Neural cell (in vitro differentiated cells): Measurements from ENCODE around the gene LSAMP. TPM values are rescaled to one million over a fixed set of nuclear protein-coding genes. Genes with fewer than 3 reads are reported as not detected.

Experiments
- H2AFZ ChIP-seq: fragments of 200-600, 300-800 bp; sonication (generic), shearing (Covaris generic); 2 replicates; pipeline ENCODE4 v1.6.0; 2014; ENCODE audit warnings: low read depth, mild to moderate bottlenecking, antibody characterized with exemption, low read length, moderate library complexity
- H3F3A ChIP-seq: fragments of 200-600 bp; shearing (Covaris generic); 2 replicates; pipeline ENCODE4 v1.6.1; 2016; ENCODE audit warnings: mild to moderate bottlenecking, moderate library complexity, mixed read lengths, antibody characterized with exemption, low read length; ENCODE audit not compliant: insufficient read depth, poor library complexity, severe bottlenecking
- H3K27ac ChIP-seq: fragments of 200-600, 300-800 bp; sonication (generic), shearing (Covaris generic); 2 replicates; pipeline ENCODE4 v1.5.1; 2014; ENCODE audit warnings: mild to moderate bottlenecking, low read length, moderate library complexity
- H3K27me3 ChIP-seq: fragments of 300-800, 200-600 bp; sonication (generic), shearing (Covaris generic); 2 replicates; pipeline ENCODE4 v1.6.0; 2014; ENCODE audit warnings: mild to moderate bottlenecking, low read depth, low read length, moderate library complexity; ENCODE audit not compliant: insufficient read depth
- H3K36me3 ChIP-seq: fragments of 300-800, 200-600 bp; sonication (generic), shearing (Covaris generic); 2 replicates; pipeline ENCODE4 v1.5.1; 2014; ENCODE audit warnings: mild to moderate bottlenecking, antibody characterized with exemption, low read length, moderate library complexity; ENCODE audit not compliant: insufficient read depth
- H3K4me2 ChIP-seq: fragments of 300-800, 200-600 bp; sonication (generic), shearing (Covaris generic); 2 replicates; pipeline ENCODE4 v1.6.0; 2014; ENCODE audit warnings: mild to moderate bottlenecking, low read length
- H3K4me3 ChIP-seq: fragments of 300-800, 200-600 bp; sonication (generic), shearing (Covaris generic); 2 replicates; pipeline ENCODE4 v1.5.1; 2014; ENCODE audit warnings: mild to moderate bottlenecking, low read length, moderate library complexity
- H3K79me2 ChIP-seq: fragments of 200-600 bp; shearing (Covaris generic); replicated peaks from 2 replicates; pipeline ENCODE4 v1.6.0; 2014; ENCODE audit warnings: mild to moderate bottlenecking, low read length, moderate library complexity; ENCODE audit not compliant: insufficient read depth
- H3K9ac ChIP-seq: fragments of 300-800, 200-600 bp; sonication (generic), shearing (Covaris generic); 2 replicates; pipeline ENCODE4 v1.6.1; 2016; ENCODE audit warnings: mild to moderate bottlenecking, low read length, mixed read lengths
- H3K9me2 ChIP-seq: fragments of 200-600 bp; shearing (Covaris generic); 2 replicates; pipeline ENCODE4 v1.6.1; 2016; ENCODE audit warnings: mild to moderate bottlenecking, low read length, mixed read lengths; ENCODE audit not compliant: insufficient read depth
- H3K9me3 ChIP-seq: fragments of 200-600, 300-800 bp; sonication (generic), shearing (Covaris generic); 2 replicates; pipeline ENCODE4 v1.6.1; 2016; ENCODE audit warnings: mild to moderate bottlenecking, mixed run types, low read length, moderate library complexity, mixed read lengths
- H4K20me1 ChIP-seq: fragments of 200-600 bp; shearing (Covaris generic); 2 replicates; pipeline ENCODE4 v1.6.1; 2016; ENCODE audit warnings: mild to moderate bottlenecking, mixed run types; ENCODE audit not compliant: insufficient read depth
- EP300 ChIP-seq: fragments of 450-650 bp; conservative IDR thresholded peaks from 2 replicates; pipeline ENCODE4 v1.6.1; 2014; ENCODE audit warnings: antibody characterized with exemption, mild to moderate bottlenecking, moderate library complexity; ENCODE audit not compliant: poor library complexity, severe bottlenecking
- EZH2 ChIP-seq: fragments of 200-600, 300-800 bp; shearing (Covaris generic), sonication (generic); IDR thresholded peaks from 2 replicates; pipeline ENCODE4 v1.6.1; 2014; ENCODE audit warnings: antibody characterized with exemption, low read length, borderline replicate concordance, mild to moderate bottlenecking; ENCODE audit not compliant: insufficient read depth, poor library complexity, severe bottlenecking
- MXI1 ChIP-seq: fragments of 450-650 bp; conservative IDR thresholded peaks from 2 replicates; pipeline ENCODE4 v1.6.1; 2014; ENCODE audit warnings: antibody characterized with exemption, mild to moderate bottlenecking; ENCODE audit not compliant: poor library complexity, severe bottlenecking
- POLR2AphosphoS5 ChIP-seq: IDR thresholded peaks from 2 replicates; pipeline ENCODE4 v1.6.1; 2012
- RAD21 ChIP-seq: fragments of 450-650 bp; conservative IDR thresholded peaks from 2 replicates; pipeline ENCODE4 v1.6.1; 2014; ENCODE audit warnings: antibody characterized with exemption, mild to moderate bottlenecking, moderate library complexity
- SMC3 ChIP-seq: fragments of 450-650 bp; conservative IDR thresholded peaks from 2 replicates; pipeline ENCODE4 v1.6.1; 2014; ENCODE audit warnings: antibody characterized with exemption, mild to moderate bottlenecking, moderate library complexity; ENCODE audit not compliant: poor library complexity
- TAF1 ChIP-seq: IDR thresholded peaks from 2 replicates; pipeline ENCODE4 v1.6.1; 2012; ENCODE audit warnings: low read depth
- polyA plus RNA-seq: library from polyadenylated mRNA; depleted of rRNA; stranded (reverse); fragments of >200 nt; gene quantifications from 2 replicates; pipeline ENCODE4 v1.2.3, GENCODE V29; 2014
- TF ChIP-seq, protein P1 (sequence below): IDR thresholded peaks from 2 replicates; pipeline ENCODE4 v1.6.1; 2012; ENCODE audit warnings: borderline replicate concordance
- TF ChIP-seq, protein P2 (sequence below): fragments of 450-650 bp; IDR thresholded peaks from 2 replicates; pipeline ENCODE4 v1.5.1; 2014; ENCODE audit warnings: antibody characterized with exemption, mild to moderate bottlenecking, moderate library complexity; ENCODE audit not compliant: poor library complexity, severe bottlenecking

Gene LSAMP
- polyA plus RNA-seq, 1 donor from 2014 or later, result 93.6 TPM

DNA sequence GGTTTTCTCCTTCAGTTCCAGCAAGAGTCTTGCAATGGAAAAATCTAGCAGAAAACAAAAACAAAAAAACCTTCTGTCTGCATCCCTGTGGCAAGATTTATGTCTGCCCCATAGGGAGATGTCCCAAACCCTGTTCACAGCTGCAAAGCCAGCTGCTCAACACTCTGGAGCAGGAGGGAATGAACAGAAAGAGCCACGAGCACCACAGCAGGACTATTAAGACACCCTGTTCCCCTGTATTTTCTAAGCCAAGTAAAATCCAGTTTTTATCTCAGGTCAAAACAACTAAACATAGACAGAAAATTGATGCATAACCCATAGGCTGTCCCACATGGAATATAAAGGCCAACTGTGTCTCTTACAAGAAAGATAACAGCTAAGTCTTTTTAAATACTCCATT, 357.9 kb downstream of the LSAMP start:
- H3F3A ChIP-seq, result no peaks in the 10 kb centered on the region

GRCh38 chr3:116084999-116085791, 360.1 kb downstream of the LSAMP start:
- H3F3A ChIP-seq, result no peaks in the 10 kb centered on the region
- H3K9me3 ChIP-seq, result no peaks in the 10 kb centered on the region
- no peaks in the 10 kb centered on the region for H3K9me2 ChIP-seq
- H3K4me3 ChIP-seq, result no peak overlapping the region
- no peaks in the 10 kb centered on the region for H4K20me1 ChIP-seq
- H3K27me3 ChIP-seq, result no peaks in the 10 kb centered on the region
- no peak overlapping the region for H3K4me2 ChIP-seq
- no peak overlapping the region for H3K9ac ChIP-seq
- TF ChIP-seq SMC3 (no peak), EP300 (no peak), MXI1 (no peak), RAD21 (no peak), EZH2 (no peak), POLR2AphosphoS5 (no peak), TAF1 (no peak)
- TF ChIP-seq, protein P1, sequence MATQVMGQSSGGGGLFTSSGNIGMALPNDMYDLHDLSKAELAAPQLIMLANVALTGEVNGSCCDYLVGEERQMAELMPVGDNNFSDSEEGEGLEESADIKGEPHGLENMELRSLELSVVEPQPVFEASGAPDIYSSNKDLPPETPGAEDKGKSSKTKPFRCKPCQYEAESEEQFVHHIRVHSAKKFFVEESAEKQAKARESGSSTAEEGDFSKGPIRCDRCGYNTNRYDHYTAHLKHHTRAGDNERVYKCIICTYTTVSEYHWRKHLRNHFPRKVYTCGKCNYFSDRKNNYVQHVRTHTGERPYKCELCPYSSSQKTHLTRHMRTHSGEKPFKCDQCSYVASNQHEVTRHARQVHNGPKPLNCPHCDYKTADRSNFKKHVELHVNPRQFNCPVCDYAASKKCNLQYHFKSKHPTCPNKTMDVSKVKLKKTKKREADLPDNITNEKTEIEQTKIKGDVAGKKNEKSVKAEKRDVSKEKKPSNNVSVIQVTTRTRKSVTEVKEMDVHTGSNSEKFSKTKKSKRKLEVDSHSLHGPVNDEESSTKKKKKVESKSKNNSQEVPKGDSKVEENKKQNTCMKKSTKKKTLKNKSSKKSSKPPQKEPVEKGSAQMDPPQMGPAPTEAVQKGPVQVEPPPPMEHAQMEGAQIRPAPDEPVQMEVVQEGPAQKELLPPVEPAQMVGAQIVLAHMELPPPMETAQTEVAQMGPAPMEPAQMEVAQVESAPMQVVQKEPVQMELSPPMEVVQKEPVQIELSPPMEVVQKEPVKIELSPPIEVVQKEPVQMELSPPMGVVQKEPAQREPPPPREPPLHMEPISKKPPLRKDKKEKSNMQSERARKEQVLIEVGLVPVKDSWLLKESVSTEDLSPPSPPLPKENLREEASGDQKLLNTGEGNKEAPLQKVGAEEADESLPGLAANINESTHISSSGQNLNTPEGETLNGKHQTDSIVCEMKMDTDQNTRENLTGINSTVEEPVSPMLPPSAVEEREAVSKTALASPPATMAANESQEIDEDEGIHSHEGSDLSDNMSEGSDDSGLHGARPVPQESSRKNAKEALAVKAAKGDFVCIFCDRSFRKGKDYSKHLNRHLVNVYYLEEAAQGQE, result no peak
- TF ChIP-seq, protein P2, sequence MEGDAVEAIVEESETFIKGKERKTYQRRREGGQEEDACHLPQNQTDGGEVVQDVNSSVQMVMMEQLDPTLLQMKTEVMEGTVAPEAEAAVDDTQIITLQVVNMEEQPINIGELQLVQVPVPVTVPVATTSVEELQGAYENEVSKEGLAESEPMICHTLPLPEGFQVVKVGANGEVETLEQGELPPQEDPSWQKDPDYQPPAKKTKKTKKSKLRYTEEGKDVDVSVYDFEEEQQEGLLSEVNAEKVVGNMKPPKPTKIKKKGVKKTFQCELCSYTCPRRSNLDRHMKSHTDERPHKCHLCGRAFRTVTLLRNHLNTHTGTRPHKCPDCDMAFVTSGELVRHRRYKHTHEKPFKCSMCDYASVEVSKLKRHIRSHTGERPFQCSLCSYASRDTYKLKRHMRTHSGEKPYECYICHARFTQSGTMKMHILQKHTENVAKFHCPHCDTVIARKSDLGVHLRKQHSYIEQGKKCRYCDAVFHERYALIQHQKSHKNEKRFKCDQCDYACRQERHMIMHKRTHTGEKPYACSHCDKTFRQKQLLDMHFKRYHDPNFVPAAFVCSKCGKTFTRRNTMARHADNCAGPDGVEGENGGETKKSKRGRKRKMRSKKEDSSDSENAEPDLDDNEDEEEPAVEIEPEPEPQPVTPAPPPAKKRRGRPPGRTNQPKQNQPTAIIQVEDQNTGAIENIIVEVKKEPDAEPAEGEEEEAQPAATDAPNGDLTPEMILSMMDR, result no peak
- no peak overlapping the region for H3K27ac ChIP-seq
- no peaks in the 10 kb centered on the region for H3K36me3 ChIP-seq
- H3K79me2 ChIP-seq, result no peaks in the 10 kb centered on the region
- H2AFZ ChIP-seq, result no peak overlapping the region

More for the DNA sequence above, 357.9 kb downstream of the LSAMP start:
- no peaks in the 10 kb centered on the region for H3K27me3 ChIP-seq
- H3K36me3 ChIP-seq, result no peaks in the 10 kb centered on the region
- H2AFZ ChIP-seq, result no peak overlapping the region
- TF ChIP-seq TAF1 (no peak), EP300 (no peak), EZH2 (no peak), MXI1 (no peak), POLR2AphosphoS5 (no peak), SMC3 (no peak), RAD21 (no peak)
- TF ChIP-seq, protein P1, result no peak
- TF ChIP-seq, protein P2, result no peak
- H3K9me2 ChIP-seq, result no peaks in the 10 kb centered on the region
- no peaks in the 10 kb centered on the region for H3K9me3 ChIP-seq
- H3K9ac ChIP-seq, result no peak overlapping the region
- H3K27ac ChIP-seq, result no peak overlapping the region
- H3K4me3 ChIP-seq, result no peak overlapping the region
- H3K79me2 ChIP-seq, result no peaks in the 10 kb centered on the region
- H4K20me1 ChIP-seq, result no peaks in the 10 kb centered on the region
- no peak overlapping the region for H3K4me2 ChIP-seq
